ENCODE results near the gene TMEM208.

DNA sequence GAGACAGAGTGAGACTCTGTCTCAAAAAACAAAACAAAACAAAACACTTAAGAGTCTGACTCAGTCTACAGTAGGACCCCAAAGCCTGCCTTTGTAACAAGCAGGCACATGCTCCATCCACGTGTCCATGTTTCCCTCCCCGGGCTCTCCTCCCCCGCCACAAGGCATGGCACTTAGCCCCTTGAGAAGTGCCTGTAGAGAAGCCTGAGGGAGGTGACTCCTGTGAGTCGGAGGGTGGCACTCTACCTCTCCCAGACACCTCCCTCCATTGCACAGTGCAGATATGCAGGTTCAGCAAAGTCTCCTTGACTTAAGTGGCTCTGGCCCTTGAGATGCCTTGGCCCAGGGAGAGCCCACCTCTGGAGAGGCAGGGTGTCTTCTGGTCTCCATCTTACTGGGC is 13.6 kb downstream of the TMEM208 start:
- TF ChIP-seq, protein P1, sequence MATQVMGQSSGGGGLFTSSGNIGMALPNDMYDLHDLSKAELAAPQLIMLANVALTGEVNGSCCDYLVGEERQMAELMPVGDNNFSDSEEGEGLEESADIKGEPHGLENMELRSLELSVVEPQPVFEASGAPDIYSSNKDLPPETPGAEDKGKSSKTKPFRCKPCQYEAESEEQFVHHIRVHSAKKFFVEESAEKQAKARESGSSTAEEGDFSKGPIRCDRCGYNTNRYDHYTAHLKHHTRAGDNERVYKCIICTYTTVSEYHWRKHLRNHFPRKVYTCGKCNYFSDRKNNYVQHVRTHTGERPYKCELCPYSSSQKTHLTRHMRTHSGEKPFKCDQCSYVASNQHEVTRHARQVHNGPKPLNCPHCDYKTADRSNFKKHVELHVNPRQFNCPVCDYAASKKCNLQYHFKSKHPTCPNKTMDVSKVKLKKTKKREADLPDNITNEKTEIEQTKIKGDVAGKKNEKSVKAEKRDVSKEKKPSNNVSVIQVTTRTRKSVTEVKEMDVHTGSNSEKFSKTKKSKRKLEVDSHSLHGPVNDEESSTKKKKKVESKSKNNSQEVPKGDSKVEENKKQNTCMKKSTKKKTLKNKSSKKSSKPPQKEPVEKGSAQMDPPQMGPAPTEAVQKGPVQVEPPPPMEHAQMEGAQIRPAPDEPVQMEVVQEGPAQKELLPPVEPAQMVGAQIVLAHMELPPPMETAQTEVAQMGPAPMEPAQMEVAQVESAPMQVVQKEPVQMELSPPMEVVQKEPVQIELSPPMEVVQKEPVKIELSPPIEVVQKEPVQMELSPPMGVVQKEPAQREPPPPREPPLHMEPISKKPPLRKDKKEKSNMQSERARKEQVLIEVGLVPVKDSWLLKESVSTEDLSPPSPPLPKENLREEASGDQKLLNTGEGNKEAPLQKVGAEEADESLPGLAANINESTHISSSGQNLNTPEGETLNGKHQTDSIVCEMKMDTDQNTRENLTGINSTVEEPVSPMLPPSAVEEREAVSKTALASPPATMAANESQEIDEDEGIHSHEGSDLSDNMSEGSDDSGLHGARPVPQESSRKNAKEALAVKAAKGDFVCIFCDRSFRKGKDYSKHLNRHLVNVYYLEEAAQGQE (IDR thresholded peaks at IDR 0.05; ENCODE audit: insufficient read depth in 1 of 2, low read depth in 2 of 2, low read length in 2 of 2) = no peak
- TF ChIP-seq POLR2AphosphoS5 (IDR thresholded peaks at IDR 0.05; ENCODE audit: low read depth, low read length) (no peak), TAF1 (IDR thresholded peaks at IDR 0.05; ENCODE audit: borderline replicate concordance, insufficient read depth, low read length) (no peak), SIN3A (IDR thresholded peaks at IDR 0.05; ENCODE audit: borderline replicate concordance, insufficient read depth, low read length) (no peak)

Measured in PFSK-1 (cell line).